Hematopoietic multipotent progenitor cell treated with erythropoietin and hydrocortisone succinate and interleukin-3 and kit ligand, for 17 days (in vitro differentiated cells): Measurements from ENCODE around the gene PSD4.

ENCODE experiments used
- DNase-seq: peaks from one replicate; pipeline ENCODE4 v3.0.0-alpha.2; 2015; ENCODE audit warnings: low spot score

Gene PSD4

GRCh38 chr2:113167962-113168340 lies 5.8 kb upstream of the PSD4 start:
- DNase-seq, result no peak

DNA sequence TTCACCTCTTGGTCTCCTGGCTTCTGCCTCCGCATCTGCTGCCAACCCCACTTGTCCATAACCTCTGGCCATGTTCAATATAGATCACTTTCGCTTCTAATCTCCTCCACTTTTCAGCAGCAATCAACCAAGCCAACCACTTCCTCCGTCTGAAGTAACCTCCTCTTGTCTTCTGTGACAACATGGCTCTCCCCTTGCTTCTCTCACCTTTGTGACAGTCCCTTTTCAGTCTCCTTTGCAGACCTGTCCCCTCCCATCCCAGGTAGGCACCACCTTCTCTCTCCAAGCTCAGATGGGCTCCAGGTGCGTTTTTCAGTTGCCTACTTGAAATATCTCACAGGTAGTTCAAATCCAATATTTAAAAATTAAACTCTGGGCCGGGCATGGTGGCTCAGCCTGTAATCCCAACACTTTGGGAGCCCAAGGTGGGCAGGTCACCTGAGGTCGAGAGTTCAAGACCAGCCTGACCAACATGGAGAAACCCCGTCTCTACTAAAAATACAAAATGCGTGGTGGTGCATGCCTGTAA lies 4.7 kb upstream of the PSD4 start:
- DNase-seq, result no peak

DNA sequence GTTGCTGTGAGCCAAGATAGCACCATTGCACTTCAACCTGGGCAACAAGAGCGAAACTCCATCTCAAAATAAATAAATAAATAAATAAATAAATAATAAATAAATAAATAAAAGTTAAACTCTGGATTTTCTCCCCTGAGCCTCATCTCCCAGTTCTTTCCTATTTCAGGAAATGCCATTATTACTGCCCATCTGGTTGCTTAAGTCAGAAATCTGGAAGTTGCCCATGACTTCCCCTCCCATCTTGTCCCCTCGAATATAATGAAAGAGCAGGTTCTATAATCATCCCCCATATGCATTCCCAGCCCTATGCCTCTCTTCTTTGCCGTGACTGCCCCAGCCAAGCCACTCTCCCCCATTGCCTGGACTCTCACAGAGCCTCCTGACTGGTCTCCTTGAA lies 4.2 kb upstream of the PSD4 start:
- DNase-seq, result no peak

DNA sequence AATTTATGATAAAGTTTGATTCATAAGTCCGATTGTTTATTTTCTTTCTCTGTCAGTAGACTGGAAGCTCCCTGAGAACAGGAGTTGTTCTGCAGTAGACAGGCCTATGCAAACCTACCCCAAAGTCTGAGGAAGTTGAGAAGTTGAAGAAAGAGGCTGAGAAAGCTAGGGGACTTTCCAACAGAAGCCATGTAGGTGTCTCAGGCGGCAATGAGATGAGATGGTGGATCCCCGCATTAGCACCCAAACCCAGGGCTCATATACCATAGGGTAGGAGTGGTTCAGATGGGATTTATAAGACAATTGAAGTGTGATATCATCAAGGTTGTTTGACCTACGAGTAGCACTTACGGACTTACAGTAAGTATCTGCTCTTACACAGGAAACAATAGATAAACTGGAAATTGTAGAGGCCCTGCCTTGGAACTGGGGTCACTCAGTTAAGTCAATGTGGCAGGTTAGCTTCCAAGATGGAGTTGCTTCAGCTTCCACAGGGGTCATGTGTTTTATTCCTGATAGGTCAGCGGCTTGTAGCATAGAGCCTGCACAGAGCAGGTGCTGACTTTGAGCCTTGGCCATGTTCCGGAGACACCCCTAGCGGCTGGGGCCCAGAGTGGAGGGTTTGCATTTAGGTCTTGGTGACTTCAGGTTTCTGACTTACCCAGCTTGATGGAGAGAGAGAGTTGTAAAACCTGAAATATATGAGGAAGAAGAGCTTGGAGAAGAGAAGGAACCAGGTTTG lies 2.3 kb upstream of the PSD4 start:
- DNase-seq, result no peak

DNA sequence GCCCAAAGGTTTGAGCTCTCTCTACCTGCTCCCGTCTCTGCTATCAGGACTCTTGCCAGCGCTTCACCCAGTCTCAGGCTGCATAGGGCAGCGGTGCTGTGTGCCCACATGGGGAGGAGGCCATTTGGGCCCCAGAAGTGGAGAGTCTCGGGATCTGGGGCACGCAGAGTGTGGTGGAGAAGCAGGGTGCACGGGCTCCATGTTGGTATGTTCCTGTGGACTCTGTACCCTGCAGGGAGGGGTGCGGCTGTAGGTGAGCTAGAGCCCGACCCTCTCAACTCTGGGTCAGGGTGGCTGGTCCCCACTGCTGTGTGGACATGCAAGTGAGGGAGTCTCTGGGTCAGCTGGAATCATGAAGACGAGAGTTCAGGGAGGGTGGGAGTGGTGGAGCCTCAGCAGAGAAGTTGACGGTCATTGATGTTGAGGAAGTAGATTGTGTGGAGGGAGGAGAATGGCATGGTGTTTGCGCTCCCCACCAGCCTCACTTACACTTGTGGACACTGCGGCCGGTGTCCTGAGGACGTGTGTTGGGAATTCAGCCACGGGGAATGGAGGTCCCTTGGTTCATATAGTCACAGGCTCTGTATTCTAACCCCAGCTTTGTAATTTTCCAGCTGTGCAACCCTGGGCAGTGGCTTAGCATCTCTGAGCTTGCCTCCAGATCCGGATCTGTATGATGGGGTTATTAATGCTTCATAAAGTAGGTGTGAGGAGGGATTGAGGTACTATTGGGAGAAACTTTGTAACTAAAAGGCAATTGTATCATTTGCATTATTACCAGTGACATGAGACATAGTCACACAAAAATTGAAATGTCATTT lies 840 bp upstream of the PSD4 start:
- no peak for DNase-seq

- peak; percentile 27 for DNase-seq
These were observed 592 bp downstream of the PSD4 start for GRCh38 chr2:113174376-113174750.

DNA sequence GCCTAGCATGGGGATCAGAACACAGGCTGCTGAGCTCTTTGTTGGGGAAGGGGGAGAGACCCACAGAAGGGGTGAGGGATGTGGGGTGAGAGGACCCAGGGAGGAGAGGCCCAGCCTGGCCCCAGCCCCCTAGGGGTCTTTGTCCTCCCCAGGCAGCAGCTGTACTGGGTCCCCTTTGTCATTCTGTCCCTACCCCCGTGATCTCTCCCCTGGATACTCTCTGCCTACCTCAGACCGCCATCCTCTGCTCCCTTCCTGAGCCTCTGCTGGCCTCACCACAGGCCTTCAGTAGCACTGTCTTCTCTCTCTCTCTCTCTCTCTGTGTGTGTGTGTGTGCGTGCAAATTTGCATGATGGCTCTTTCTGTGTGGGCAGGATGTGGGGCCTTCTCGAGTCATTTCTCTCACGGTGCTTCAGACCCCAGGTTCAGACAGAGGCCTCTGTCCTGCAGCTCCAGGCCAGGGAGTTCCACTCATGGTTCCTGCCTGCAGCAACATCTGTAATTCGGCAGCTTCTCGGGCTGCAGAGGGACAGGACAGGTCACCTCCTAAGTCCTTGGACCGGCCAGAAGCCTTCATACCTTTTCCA lies 1.4 kb downstream of the PSD4 start:
- DNase-seq, result peak; percentile 12

- no peak for DNase-seq
These were observed 2.2 kb downstream of the PSD4 start for GRCh38 chr2:113175736-113176695.

GRCh38 chr2:113176696-113177355 lies 3.1 kb downstream of the PSD4 start:
- DNase-seq, result no peak

GRCh38 chr2:113178069-113178746 lies 4.4 kb downstream of the PSD4 start:
- DNase-seq, result no peak

GRCh38 chr2:113178891-113179290 lies 5.1 kb downstream of the PSD4 start:
- no peak for DNase-seq

GRCh38 chr2:113179446-113180045 lies 5.8 kb downstream of the PSD4 start:
- DNase-seq, result no peak

DNA sequence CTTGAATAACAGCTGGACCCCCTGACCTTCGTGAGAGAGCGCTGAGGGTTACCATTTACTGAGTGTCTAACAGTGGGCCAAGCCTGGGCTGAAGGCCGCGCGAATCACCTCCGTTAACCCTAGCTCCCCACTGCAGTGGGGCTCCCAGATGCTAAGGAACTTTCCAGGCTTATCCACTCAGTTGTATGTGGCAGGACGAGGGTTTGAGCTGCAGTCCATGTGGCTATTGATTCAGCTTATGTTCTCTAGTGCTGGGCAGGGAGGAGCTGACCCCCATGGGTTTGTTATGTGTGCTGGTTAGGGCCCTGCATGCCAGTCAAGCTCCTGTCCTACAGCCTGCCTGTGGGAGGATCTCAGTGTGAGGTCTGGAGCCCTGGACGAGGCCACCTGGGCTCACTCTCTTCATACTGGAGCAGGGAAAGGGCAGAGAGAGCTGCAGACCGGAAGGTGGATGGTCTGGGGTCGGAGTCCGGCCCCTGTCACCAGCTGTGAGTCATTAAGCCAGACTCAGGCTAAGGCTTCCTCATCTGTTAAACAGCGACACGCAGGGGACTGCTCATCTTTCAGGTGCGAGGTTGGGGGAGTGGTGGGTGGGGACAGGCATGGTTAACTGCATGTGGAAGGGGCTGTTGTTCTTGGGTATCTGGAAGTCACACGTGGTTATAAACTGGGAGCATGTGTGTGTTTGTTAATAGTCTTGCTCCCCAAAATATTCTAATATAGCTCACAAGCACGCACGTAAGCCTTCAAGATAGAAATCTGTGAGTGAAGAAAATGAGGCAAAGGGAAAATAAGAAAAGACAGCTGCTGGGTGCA lies 6.6 kb downstream of the PSD4 start:
- DNase-seq, result no peak

- peak; percentile 76 for DNase-seq
These were observed 7.7 kb downstream of the PSD4 start for GRCh38 chr2:113181258-113182051.

GRCh38 chr2:113182471-113183260 lies 8.9 kb downstream of the PSD4 start:
- DNase-seq, result no peak

GRCh38 chr2:113183264-113183663 lies 9.5 kb downstream of the PSD4 start:
- no peak for DNase-seq

DNA sequence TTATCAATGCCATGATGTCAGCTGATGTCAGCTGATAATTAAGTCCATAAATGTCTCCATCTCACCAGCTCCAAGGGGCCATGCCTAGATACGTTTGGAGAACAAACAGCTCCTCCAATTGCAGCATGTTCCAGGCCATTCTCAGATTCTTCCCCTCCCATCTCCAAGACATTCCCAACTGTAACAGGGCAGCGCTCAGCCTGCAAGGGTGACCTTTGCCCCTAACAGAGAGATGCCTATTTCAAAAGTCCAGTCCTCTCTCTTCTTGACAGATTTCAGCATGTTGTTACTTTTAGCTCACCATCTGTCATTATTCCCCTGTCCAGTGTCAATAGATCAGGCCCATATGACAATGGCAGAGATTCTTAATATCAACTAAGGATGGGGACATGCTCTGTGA lies 9.9 kb downstream of the PSD4 start:
- no peak for DNase-seq
